ENCODE data around the gene KLC4.

The KLC4 gene

GRCh38 chr6:43019152-43019551, 40.3 kb upstream of the KLC4 start:
- no peak overlapping the region for H2AFZ ChIP-seq
- TF ChIP-seq CTCF (IDR thresholded peaks at IDR 0.05): no peak
- peaks cover 26% of the 10 kb centered on the region for H3K4me1 ChIP-seq
- no peaks in the 10 kb centered on the region for H3K36me3 ChIP-seq (ENCODE audit: control insufficient read depth, insufficient read depth, low read length)
- H3K27me3 ChIP-seq (ENCODE audit: control insufficient read depth, insufficient read depth, low read length): no peaks in the 10 kb centered on the region
- H3K9ac ChIP-seq: no peak overlapping the region
- H3K9me3 ChIP-seq (ENCODE audit: control insufficient read depth, low read length): no peaks in the 10 kb centered on the region
- H3K79me2 ChIP-seq: peaks cover 33% of the 10 kb centered on the region
- H3K27ac ChIP-seq: no peak overlapping the region
- H3K4me2 ChIP-seq (ENCODE audit: low read length): no peak overlapping the region
- H3K4me3 ChIP-seq (ENCODE audit: low read depth, low read length): no peak overlapping the region

DNA sequence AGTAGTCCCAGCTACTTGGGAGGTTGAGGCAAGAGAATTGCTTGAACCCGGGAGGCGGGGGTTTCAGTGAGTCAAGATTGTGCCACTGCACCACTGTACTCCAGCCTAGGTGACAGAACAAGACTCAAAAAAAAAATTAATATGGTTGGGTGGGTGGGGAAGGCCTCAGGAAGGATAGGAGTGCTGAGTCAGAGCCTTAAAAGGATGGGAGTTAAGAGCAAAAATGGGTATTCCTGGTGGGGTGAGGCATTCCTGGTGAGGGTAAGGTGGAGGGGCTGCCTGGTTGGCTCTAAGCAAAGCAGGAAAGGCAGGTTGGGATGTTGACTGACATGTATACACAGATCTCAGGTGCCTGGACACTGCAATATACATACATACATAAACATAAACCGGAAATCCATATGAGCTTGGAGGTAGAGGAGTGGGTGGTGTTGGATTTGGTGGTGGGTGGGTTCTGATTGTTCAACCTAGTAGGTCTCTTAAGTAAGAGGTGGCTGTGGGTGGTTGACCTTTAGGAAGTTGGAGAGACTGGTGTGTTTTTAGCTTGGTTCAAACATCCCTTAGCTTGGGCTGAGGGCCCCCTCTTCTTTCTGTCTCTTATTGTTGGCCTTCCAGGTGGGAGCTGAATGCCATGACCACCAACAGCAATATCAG, 39.3 kb upstream of the KLC4 start:
- no peak overlapping the region for H3K4me2 ChIP-seq (ENCODE audit: low read length)
- H3K79me2 ChIP-seq: peaks cover 22% of the 10 kb centered on the region
- H3K27me3 ChIP-seq (ENCODE audit: control insufficient read depth, insufficient read depth, low read length): no peaks in the 10 kb centered on the region
- H3K4me1 ChIP-seq: peaks cover 25% of the 10 kb centered on the region
- H3K4me3 ChIP-seq (ENCODE audit: low read depth, low read length): no peak overlapping the region
- no peaks in the 10 kb centered on the region for H3K36me3 ChIP-seq (ENCODE audit: control insufficient read depth, insufficient read depth, low read length)
- H3K9me3 ChIP-seq (ENCODE audit: control insufficient read depth, low read length): no peaks in the 10 kb centered on the region
- H3K27ac ChIP-seq: no peak overlapping the region
- H2AFZ ChIP-seq: no peak overlapping the region
- H3K9ac ChIP-seq: no peak overlapping the region
- no peak for TF ChIP-seq CTCF (IDR thresholded peaks at IDR 0.05)

DNA sequence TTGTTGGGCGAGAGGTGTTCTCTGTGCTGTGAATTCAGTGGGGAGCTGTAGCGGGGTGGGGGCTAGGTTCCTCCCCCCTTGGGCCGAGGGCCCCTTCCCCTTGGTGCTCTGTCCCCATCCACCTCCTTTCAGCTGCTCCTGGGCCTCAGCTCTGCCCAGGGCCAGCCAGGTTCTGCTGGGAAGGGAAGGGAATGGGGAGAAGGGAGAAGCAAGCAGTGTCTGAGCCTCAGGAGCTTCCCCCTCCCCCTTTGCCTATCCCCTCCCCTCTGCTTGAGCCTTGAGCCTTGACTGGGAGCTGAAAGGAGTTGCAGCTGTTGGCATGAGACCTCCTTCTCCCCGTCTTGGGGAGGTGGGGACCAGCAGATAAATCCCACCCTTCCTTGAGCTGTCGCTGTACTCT, 38.6 kb upstream of the KLC4 start:
- Histone ChIP-seq H3K9ac (peak overlapping the region; percentile 6), H3K27me3 (ENCODE audit: control insufficient read depth, insufficient read depth, low read length) (no peaks in the 10 kb centered on the region), H3K27ac (peak overlapping the region; percentile 83), H3K4me3 (ENCODE audit: low read depth, low read length) (peak overlapping the region; percentile 63), H3K36me3 (ENCODE audit: control insufficient read depth, insufficient read depth, low read length) (no peaks in the 10 kb centered on the region), H3K9me3 (ENCODE audit: control insufficient read depth, low read length) (no peaks in the 10 kb centered on the region), H3K4me2 (ENCODE audit: low read length) (peak overlapping the region; percentile 94), H3K79me2 (peaks cover 16% of the 10 kb centered on the region), H3K4me1 (peaks cover 22% of the 10 kb centered on the region), H2AFZ (peak overlapping the region; percentile 89)
- no peak for TF ChIP-seq CTCF (IDR thresholded peaks at IDR 0.05)

DNA sequence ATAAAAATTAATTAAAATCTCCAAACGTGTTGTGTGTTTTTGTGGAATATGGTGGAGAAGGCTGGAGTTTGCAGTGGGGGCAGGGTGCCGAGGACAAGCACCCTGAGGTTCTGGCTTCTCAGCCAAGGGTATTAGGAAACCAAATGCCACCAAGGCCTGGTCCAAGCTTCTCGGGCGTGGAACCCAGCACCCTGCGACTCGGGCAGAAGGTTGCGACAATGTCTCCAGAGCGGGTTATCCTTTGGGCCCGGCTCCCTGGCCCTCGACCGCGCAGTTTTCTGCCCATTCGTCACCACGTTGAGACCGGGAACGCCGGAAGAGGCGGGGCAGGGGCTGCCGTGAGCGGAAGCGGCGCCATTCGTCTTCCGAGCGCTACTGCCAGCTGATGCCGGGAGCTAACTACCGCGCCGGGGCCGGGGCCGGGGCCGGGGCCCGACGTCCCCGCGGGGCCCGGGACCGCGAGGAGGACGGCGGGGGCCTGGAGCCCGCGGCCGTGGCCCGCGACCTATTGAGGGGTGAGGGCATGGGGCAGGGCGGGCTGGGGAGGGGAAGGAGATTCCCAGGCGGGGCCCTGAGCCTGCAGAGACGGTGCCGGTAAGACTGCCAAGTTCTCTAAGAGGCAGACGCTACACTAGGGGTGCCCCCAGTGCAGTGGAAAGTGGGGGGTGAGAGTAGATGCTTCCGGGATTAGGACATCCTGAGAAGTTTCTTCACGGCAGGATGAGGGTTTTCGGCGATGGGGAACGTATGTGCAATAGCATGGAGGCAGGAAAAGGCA, 38.0 kb upstream of the KLC4 start, which contains the start of gene RRP36:
RRP36 (plus strand) TSS at position 354 of the 778 bp plus-strand sequence; CDS start at position 386, 32 bp downstream.
- Histone ChIP-seq H3K4me3 (ENCODE audit: low read depth, low read length) (peak within 1 kb of the TSS; percentile 90), H3K79me2 (peaks cover 10% of the 10 kb centered on the region), H3K9me3 (ENCODE audit: control insufficient read depth, low read length) (no peaks in the 10 kb centered on the region), H3K27ac (peak within 1 kb of the TSS; percentile 83), H2AFZ (peak within 1 kb of the TSS; percentile 89), H3K36me3 (ENCODE audit: control insufficient read depth, insufficient read depth, low read length) (no peaks in the 10 kb centered on the region), H3K9ac (peak within 1 kb of the TSS; percentile 6), H3K27me3 (ENCODE audit: control insufficient read depth, insufficient read depth, low read length) (no peaks in the 10 kb centered on the region), H3K4me2 (ENCODE audit: low read length) (peak within 1 kb of the TSS; percentile 94), H3K4me1 (peaks cover 17% of the 10 kb centered on the region)
- no peak for TF ChIP-seq CTCF (IDR thresholded peaks at IDR 0.05)
